ENCODE measurements around the gene IPMK.
A peak's percentile ranks its signal among the peaks of the same experiment; 100 is the strongest.
"Not testable (repeated sequence)": the region's sequence is repeated elsewhere in the genome, so short reads cannot be mapped to it uniquely, and the experiment has no call there.

IPMK gene

DNA sequence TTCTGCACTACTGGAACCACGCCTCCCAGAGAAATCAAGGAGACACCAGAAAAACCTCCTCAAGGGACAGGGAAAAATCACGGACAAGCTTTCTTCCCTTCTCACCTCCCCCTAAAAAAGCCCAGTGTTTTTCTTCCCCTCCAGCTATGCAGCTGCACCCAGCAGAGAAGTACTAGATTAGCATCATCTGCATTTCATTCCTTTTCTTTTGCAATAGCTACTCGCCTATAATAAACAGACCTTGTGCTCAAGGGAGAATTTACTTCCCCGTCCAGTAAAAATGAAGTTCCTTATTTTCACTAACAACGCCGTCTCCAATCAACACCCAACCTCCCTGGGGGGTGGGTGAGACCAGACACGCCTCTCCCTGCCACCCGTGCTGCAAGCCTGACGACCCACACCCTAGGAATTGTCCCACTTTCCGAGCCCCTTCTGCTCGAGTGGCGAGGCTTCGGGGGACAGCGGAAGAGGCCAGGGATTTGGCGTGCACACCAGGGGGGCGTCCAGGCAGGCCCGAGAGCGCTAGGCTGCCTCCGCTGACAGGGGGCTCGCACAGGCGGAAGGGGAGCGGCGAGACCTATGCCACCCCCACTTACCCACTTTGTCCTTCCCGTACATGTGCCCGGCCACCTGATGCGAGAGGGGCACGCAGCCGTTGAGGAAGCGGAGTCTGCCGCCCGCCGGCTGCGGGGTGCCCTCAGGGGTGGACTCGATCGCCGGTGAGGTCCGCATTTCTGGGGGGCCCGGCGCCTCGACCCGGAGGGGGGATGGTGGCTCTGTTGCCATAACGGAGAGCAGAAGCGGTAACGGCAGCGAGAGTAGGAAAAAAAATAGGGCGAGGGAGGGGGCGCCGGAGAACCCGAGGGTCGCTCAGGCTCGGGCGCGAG is 625 bp downstream of the IPMK start:
- peak; percentile 4 to 27 for DNase-seq (ENCODE audit: low read depth in 2 of 2)

DNA sequence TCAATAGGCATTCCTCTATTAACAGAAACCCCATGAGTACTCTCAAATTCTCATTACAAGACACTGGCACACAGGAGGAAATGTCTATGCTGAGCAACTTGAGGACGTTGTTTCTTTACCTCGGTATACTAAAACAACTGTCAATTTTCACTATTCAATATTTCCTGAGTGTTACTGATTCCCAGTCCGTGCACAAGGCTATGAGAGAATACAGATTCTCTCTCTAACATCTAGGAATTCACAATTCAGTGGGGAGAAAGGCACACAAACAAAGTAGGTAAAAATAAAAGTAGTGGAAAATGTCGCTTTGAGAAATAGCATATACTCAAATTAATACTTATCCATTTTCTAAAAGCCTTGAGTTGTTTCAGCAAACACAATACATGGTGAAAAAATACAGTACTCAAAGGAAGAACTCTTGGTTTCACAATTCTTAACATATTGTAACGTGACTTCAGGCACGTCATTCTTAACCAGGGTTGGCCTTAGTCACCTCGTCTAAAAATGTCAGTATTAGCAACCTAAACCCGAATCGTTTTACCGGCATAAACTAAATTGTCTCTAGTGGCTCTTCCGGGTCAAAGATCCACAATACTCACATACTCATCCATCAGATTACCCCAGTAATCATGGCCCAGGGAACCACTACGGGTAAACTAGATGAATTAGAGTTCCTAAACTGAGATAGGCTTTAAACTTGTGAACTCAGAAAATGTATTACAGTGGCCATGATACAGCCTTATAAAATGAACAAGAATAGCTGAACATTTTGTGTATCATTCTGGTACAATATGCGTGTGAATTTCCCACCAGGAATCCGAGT is 1.5 kb downstream of the IPMK start:
- no peak for DNase-seq (ENCODE audit: low read depth in 2 of 2)

DNA sequence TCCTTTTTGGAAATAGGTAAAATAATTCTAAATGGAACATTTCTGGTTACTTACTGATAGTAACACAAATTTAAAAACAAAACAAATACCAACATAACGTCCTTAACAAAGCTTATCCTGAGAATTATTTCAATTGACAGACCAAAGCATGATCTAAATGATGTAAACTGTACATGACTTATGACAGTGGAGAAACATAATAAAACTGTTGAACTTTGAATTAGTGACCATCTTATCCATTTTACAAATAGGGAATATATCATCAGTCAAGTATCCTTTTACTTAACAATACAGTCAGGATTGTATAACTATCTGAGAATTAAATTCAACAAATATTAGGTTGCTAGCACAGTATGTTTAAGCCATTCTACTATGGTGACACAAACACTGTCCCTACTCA is 2.4 kb downstream of the IPMK start:
- DNase-seq (ENCODE audit: low read depth in 2 of 2): no peak

DNA sequence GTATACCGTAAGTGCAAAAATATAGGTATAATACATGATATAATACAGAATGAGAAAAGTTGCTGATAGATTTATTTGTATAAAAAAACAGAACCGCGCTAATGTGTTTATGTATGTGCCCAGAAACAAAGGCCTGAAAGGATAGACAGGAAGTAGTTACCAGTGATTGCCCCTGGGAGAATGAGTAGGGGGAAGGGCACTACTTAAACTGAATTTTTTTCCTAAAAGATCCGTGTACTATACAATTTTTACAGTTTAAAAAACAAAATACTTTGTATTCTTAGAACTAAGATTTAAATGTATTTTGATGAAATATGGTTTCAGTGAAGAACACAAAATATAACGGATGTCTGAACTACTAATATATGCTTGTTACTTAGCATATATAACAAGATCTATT is 2.9 kb downstream of the IPMK start:
- DNase-seq (ENCODE audit: low read depth in 2 of 2): no peak

DNA sequence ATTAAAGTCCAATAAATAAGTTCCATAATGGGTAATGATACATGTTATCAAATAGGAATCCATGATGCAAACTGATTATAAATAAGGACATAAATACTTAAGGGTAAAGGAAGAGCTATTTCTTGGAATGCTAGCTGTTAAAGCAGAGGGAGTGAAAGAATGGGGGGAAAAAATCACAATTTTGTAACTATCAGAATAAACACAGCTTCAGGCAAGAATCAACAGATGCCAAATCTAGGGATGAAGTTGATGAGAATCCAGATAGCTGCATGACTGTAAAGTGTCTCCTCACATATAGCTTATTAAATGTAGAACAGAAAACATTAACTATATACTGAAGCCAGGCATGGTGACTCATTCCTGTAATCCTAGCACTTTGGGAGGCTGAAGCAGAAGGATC is 4.9 kb downstream of the IPMK start:
- no peak for DNase-seq (ENCODE audit: low read depth in 2 of 2)

DNA sequence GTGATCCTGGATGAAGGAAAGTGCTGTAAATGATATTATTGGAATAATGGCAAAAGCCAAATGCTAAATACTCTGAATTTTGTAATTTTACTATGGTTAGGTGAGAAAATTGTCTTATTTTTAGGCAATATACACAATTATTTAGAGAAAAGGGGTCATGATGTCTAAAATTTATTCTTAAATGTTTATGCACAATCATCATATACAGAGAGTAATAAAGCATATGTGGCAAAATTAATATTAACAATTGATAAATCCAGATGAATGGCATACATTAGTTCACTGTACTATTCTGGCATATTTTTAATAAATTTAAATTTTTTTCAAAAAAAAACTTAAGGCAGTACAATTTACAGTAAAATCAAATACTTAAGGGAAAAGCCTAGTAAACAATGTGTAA is 7.4 kb downstream of the IPMK start:
- DNase-seq (ENCODE audit: low read depth in 2 of 2): no peak

DNA sequence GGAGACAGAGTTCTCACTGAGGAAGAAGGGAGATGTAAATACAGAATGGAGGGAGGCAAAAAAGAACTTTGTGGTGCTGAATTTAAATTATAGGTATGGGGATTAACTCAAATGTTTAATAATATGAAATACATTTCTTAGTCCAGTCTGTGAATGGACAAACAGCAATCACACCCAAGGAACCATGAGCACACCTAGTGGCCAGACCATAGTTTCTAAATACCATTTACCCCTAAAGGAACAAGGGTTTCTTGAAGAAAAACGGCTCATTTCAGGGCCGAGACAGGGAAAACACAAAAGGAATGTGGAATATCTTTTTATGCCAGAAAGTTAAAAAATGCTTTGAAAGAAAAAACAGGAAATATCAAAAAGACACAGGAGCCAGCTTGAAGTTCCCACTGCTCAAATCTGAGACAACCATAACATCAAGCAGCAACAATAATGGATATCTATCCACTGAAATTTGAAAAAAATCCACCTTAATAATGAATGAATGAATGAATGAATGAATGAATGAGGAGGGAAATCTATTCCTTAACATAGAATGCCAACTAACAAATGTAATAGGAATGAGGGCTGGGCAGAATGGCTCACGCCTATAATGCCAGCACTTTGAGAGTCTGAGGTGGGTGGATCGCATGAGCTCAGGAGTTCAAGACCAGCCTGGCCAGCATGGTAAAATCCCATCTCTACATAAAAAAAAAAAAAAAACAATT is 8.6 kb downstream of the IPMK start:
- no peak for DNase-seq (ENCODE audit: low read depth in 2 of 2)

DNA sequence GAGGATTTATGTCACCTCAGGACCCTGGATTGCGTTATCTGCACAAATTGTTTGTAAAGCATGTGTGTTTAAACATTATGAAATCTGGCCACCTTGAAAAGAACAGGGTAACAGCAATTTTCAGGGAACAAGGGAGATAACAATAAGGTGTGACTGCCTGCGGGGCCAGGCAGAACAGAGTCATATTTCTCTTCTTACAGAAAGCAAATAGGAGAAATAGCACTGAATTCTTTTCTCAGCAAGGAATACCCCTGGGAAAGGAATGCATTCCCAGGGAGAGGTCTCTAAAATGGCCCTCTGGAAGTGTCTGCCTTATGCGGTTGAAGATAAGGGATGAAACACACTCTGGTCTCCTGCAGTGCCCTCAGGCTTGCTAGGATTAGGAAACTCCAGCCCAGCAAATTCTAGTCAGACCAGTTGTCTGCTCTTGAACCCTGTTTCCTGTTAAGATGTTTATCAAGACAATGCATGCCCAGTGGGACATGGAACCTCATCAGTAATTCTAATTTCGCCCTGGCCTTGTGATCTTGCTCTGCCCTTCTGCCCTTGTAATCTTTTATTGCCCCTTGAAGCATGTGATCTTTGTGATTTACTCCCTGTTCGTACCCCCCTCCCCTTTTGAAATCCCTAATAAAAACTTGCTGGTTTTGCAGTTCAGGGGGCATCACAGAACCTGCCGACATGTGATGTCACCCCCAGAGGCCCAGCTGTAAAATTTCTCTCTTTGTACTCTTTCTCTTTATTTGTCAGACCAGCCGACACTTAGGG is 11.5 kb downstream of the IPMK start:
- not testable (repeated sequence) for DNase-seq (ENCODE audit: low read depth in 2 of 2)

DNA sequence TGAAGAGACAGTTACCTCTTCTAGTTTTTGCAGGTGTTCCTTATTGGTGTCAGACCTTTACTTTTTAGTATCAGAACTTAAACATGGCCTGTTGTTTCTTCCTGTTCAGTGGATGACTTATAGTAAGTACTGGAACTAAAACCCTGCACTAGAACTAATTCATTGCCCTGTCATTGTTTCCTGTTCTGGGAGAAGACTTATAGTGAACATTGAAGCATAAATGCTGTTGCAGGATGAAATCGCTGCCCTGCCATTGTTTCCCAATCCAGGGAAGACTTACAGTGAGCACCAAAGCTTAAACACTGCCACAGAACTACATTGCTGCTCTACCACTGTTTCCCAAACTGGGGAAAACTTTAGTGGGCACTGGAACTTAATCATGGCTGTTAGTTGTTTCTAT is 13.1 kb downstream of the IPMK start:
- DNase-seq (ENCODE audit: low read depth in 2 of 2): no peak

DNA sequence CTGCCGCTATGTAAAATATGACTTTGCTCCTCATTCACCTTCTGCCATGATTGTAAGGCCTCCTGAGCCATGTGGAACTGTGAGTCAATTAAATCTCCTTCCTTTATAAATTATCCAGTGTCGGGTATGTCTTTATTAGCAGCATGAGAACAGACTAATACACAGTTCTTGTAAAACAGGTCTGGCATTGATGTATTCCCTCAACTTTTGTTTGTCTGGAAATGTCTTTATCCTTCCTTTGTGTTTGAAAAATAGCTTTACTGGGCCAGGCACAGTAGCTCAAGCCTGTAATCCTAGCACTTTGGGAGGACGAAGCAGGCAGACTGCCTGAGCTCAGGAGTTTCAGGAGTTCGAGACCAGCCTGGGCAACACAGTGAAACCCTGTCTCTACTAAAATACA is 14.5 kb downstream of the IPMK start:
- DNase-seq (ENCODE audit: low read depth in 2 of 2): no peak

DNA sequence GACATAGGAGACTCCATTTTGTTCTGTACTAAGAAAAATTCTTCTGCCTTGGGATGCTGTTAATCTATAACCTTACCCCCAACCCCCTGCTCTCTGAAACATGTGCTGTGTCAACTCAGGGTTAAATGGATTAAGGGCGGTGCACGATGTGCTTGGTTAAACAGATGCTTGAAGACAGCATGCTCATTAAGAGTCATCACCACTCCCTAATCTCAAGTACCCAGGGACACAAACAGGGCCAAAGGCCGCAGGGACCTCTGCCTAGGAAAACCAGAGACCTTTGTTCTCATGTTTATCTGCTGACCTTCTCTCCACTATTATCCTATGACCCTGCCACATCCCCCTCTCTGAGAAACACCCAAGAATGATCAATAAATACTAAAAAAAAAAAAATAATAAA is 23.0 kb downstream of the IPMK start:
- not testable (repeated sequence) for DNase-seq (ENCODE audit: low read depth in 2 of 2)

DNA sequence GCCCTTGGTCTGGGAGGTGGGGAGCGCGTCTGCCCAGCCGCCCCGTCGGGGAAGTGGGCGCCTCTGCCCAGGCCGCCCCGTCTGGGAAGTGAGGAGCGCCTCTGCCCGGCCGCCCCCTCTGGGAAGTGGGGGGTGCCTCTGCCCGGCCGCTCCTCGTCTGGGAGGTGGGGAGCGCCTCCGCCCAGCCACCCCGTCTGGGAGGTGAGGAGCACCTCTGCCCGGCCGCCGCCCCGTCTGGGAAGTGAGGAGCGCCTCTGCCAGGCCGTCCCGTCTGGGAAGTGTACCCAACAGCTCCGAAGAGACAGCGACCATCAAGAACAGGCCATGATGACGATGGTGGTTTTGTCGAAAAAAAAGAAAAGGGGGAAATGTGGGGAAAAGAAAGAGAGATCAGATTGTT is 23.5 kb downstream of the IPMK start:
- DNase-seq (ENCODE audit: low read depth in 2 of 2): not testable (repeated sequence)

DNA sequence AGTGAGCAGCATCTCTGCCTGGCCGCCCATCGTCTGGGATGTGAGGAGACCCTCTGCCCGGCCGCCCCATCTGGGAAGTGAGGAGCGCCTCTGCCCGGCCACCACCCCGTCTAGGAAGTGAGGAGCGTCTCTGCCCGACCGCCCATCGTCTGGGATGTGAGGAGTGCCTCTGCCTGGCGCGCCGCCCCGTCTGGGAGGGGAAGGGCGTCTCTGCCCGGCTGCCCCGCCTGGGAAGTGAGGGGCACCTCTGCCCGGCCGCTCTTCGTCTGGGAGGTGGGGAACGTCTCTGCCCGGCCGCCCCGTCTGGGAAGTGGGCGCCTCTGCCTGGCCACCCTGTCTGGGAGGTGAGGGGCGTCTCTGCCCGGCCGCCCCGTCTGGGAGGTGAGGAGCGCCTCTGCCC is 23.9 kb downstream of the IPMK start:
- not testable (repeated sequence) for DNase-seq (ENCODE audit: low read depth in 2 of 2)

DNA sequence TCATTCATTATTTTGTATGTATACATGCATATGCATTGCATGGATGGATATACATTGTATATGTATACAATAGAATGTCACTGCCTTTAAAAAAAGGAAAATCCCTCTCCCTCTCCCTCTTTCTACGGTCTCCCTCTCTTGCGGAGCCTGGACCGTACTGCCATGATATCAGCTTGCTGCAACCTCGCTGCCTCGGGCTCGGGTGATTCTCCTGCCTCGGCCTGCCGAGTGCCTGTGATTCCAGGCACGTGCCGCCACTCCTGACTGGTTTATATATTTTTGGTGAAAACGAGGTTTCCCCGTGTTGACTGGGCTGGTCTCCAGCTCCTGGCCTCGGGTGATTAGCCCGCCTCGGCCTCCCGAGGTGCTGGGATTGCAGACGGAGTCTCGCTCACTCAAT is 24.4 kb downstream of the IPMK start:
- DNase-seq (ENCODE audit: low read depth in 2 of 2): no peak

DNA sequence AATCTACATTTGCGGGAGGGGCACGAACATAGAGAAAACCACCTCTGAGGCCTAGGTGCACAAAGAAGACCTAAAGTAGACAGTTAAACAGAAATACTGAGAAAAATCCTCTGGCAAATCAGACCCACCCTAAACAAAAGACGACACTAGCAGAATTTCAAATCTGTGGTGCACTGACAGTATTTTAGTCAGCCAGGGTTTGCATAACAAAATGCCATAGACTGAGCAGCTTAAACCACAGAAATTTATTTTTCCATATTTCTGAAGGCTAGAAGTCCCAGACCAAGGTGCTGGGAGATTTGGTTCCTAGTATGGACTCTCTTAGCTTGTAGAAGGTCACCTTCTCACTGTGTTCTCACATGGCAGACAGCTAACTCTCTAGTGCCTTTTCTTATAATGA is 26.3 kb downstream of the IPMK start:
- no peak for DNase-seq (ENCODE audit: low read depth in 2 of 2)

DNA sequence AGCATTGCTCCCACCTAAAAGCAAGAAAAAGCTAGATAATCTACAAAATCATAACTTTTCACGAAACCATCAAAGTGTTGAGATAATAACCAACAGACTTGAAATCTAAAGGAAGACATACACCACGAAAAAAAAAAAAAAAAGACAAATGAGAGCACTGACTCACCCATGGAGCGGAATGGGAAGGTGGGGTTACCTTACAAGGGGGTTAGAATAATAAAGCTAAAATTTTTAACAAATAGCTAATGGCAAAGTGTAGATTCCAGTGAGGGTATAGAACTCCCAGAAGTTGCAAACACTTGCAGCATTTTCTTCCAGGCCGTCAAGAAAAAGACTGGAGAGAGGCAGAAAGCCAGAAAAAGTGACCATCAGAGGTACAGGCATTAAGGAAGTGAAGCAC is 27.2 kb downstream of the IPMK start:
- no peak for DNase-seq (ENCODE audit: low read depth in 2 of 2)

DNA sequence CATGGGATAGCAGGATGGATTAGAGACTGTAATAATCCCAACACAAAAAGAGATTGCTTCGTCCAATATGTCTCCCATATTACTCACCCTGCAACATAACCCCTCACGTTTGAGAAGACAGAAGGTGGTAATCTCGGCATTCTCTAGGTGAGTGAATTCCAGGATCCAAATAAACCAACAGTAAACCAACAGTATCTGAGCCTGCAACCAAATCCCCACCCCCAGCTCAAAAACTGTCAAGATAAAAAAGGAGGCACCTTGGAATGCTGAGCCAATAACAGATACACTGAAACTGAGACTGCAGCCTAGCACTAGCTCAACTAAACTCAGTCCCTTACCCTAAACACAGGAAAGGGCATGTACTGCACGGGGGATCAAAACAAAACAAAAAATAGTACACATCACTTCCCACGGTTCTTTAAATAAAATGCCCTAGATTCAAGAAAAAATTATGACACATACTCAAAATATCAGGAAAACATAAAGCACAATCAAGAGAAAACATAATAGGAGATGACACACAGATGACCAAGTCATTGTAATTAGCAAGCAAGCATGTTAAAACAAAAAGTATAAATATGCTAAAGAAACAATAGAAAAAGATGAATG is 28.0 kb downstream of the IPMK start:
- DNase-seq (ENCODE audit: low read depth in 2 of 2): no peak

DNA sequence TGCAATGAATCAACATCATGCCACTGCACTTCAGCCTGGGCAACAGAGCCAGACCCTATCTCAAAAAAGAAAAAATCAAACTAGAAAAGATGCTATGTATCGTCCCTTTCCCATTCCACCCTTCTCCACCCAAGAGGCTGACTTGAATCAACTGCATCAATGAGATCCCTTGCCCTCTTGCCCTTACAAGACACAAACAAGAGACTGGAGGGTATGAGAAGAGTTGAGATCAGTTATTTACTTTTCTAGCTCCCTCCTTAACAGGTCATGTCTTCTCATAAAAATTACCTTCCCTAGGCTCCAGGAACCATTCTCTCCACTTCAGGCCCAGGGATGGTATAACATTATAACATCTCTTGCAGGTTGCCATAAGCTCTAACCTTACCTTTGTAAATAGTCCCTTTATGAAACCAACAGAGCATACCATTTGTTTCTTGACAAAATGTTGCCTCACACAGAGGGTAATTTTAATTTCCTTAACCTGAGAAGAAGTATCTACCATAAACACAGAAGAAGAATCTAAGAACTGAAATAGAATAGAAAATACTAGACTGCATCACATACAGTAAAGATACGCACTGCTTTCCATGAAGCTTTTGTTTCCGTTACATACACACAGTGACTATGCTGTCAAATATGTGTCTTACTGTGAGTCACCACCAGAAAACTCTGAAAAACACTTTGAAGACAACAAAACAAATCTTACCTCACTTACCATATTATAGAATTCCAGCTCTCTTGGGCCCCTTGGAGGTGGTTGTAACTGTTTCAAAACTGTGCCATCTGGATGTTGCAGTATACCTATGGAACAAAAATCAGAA is 30.5 kb downstream of the IPMK start:
- DNase-seq (ENCODE audit: low read depth in 2 of 2): no peak

DNA sequence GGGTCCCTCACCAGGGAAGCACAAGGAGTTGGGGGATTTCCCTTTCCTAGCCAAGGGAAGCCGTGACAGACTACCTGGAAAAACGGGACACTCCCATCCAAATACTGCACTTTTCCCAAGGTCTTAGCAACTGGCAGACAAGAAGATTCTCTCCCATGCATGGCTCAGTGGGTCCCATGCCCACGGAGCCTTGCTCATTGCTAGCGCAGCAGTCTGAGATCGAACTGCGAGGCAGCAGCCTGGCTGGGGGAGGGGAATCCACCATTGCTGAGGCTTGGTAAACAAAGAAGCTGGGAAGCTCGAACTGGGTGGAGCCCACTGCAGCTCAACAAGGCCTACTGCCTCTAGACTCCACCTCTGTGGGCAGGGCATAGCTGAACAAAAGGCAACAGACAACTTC is 37.8 kb downstream of the IPMK start:
- not testable (repeated sequence) for DNase-seq (ENCODE audit: low read depth in 2 of 2)

DNA sequence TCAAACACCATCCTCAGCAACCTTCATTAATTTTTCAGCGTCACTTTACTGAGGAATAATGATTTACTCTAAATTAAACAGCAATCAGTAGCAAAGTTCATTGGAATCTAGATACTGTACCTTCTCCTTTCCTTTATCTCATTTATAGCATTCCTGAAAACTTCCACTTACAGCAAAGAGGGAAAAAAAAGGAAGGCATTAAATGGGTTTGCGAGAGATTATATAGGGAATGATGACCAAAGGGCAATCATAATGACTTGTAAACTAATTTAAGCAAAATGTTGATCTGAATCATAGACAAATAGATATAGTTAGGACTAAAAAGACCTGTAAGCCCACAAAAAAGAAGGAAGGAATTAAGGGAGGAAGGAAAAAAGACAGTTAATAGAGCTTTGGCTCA is 42.0 kb downstream of the IPMK start:
- no peak for DNase-seq (ENCODE audit: low read depth in 2 of 2)
